Measurements from ENCODE around the gene C17orf58. TPM values are rescaled to one million over a fixed set of nuclear protein-coding genes. Genes with fewer than 3 reads are reported as not detected.
"Not testable (repeated sequence)": the region's sequence is repeated elsewhere in the genome, so short reads cannot be mapped to it uniquely, and the experiment has no call there.

The C17orf58 gene
- total RNA-seq: 1 to 10 TPM; 3.5 to 4.7 TPM

DNA sequence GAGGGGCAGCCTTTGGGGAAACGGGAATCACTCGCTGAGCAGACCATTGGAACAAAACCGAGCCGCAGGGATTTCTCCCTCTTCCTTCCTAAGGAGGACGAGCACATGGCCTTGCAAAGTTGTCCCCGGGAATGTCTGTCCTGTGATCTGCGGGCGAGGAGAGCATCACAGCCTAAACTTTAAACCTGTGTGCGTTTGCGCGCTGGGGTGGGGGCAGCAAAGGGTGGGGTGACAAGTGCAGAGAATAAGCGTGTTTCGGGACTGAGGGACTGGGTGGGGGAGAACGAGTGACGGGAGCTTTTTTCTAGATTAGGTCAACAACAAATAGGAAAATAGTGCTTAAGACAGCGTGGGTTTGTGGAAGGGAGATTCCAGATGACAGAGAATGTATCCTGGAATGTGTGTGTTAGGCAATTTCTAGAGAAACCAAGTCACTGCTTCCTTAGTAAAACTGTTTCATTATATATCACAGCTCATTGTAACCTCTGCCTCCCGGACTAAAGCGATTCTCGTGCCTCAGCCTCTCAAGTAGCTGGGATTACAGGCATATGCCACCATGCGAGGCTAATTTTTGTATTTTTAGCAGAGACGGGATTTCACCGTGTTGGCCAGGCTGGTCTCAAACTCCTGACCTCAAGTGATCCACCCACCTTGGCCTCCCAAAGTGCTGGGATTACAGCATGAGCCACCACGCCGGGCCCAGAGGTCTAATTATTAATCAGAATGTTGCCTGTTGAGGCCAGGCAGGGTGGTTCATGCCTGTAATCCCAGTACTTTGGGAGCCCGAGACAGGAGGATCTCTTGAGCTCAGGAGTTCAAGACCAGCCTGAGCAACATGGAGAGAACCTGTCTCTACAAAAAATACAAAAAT is at the start of gene C17orf58:
Gene C17orf58, minus strand, starts transcription at position 169 of the 871 bp plus-strand sequence. CDS start 271 bp downstream, outside the sequence.
- peaks cover 32% of the 10 kb centered on the region for H3K4me1 Mint-ChIP-seq
- H3K27ac Mint-ChIP-seq; DNase-seq; H3K9me3 Mint-ChIP-seq; POLR2A ChIA-PET; H3K36me3 Mint-ChIP-seq (ENCODE audit: low read depth): not testable (repeated sequence)
- CTCF ChIA-PET: interaction anchor here (0.6 kb wide), 1 partner anchor 489 kb away, joined by 4 read pairs; no protein-coding TSS in a partner anchor
- peaks cover 23% of the 10 kb centered on the region for H3K27me3 Mint-ChIP-seq
- peak within 1 kb of the TSS; percentile 72 for H3K4me3 Mint-ChIP-seq

DNA sequence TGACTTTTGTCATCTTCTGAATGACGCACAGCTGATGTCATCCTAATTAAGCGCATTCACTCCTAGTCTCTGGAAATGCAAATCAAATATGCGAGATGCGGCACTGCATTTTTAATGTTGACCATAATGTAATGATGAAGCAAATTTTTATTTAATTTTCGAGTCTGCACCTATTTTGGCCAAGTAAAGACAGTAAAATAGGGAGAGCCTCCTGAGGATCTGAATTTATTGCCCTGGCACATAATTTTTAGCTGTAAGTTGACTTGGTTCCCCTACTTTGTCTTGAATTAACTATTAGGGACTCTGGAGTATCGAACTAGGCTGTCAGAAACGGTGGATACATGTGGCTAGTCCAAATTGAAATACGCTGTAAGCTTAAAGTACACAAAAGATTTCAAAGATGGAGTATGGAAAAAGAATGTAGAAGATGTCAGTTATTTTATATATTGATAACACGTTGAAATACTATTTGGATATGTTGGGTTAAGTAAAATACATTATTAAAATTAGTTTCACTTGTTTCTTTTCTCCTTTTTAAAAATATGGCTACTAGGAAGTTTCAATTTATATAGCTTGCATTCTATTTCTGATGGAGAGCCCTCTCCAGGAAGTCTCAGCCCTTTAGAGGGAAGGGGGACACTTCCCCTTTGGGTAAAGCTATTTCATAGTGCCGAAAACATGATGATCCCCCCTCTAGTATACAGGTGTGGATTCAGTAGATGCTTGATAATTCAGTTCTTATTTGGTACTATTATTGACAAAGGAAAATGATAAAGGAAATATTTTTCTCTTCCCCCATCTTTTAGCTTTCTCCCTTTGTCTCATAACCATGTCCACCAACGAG is 40.3 kb upstream of the C17orf58 start:
- POLR2A ChIA-PET: no interaction called here
- CTCF ChIA-PET: interaction anchor here (0.9 to 2.4 kb wide), 5 partner anchors 12 to 69 kb away, joined by 3 to 8 read pairs (median 4); no protein-coding TSS in a partner anchor
- H3K27ac Mint-ChIP-seq: peak overlapping the region; percentile 97
- no peaks in the 10 kb centered on the region for H3K27me3 Mint-ChIP-seq
- H3K9me3 Mint-ChIP-seq: no peaks in the 10 kb centered on the region
- peaks cover 41% of the 10 kb centered on the region for H3K36me3 Mint-ChIP-seq (ENCODE audit: low read depth)
- peak overlapping the region; percentile 96 for H3K4me3 Mint-ChIP-seq
- H3K4me1 Mint-ChIP-seq: peaks cover 32% of the 10 kb centered on the region
- no peak for DNase-seq

DNA sequence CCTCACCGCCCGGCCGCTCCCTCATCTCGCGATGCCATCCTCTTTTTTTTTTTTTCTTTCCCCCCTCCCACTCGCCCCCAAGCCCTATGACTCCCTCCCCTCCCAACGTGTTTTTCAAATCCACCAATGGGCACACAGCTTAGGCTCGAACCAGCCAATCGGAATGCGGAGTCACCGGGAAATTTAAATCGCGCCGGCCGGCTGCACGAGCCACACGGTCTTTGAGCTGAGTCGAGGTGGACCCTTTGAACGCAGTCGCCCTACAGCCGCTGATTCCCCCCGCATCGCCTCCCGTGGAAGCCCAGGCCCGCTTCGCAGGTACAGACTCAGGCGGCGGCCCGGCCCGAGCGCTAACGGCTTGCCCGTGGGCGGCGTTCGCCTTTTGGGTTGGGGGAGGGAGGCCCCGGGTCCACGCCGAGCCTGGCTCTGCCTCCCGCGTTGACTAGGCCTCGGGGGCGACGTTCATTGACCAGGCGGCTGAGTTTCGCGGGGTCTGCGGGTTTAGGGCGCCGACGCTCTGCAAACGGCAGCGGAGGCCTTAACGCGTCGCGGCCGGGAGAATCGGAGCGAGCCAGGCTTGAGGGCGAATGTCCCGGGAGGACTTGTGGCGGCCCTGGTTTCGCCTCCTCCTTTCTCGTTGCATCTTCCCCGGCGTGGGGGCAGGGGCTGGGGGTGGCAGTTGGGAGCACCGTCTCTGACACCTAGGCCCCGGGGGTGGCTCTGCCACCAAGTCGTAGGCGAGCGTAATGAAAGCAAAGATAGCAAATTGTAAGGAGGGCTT is 39.4 kb upstream of the C17orf58 start, which contains the start of gene KPNA2:
Gene KPNA2, plus strand, starts transcription at position 213 of the 781 bp plus-strand sequence. CDS start 1,398 bp downstream, outside the sequence.
- no peaks in the 10 kb centered on the region for H3K27me3 Mint-ChIP-seq
- POLR2A ChIA-PET: interaction anchor here (0.6 to 1.0 kb wide), 2 partner anchors 16 to 545 kb away, joined by 3 read pairs; no protein-coding TSS in a partner anchor

DNA sequence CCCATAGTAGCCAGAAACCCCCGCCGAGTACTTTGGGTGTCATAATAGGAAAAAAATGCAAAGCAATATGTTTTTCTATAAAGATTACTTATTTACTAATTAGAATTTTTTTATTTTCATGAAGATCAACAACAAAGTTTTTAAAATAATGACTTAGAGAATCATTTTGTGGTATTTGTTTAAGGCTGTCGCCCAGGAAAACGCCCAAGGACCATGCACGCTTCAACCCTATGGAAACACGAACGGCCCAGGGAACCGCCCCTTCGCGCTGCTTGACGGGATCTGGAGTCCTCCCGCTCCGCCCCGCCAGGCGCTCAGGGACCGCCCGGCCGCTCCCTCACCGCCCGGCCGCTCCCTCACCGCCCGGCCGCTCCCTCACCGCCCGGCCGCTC is 38.9 kb upstream of the C17orf58 start:
- Mint-ChIP-seq H3K27ac (peak overlapping the region; percentile 97), H3K4me3 (peak overlapping the region; percentile 96), H3K4me1 (peaks cover 26% of the 10 kb centered on the region), H3K27me3 (no peaks in the 10 kb centered on the region), H3K9me3 (no peaks in the 10 kb centered on the region), H3K36me3 (ENCODE audit: low read depth) (peaks cover 33% of the 10 kb centered on the region)
- DNase-seq: peak; percentile 92
- ChIA-PET POLR2A (interaction anchor here (0.6 to 1.0 kb wide), 2 partner anchors 16 to 545 kb away, joined by 3 read pairs; no protein-coding TSS in a partner anchor), CTCF (interaction anchor here (0.6 to 2.4 kb wide), 2 partner anchors 15 to 395 kb away, joined by 4 to 8 read pairs; no protein-coding TSS in a partner anchor)

More for the DNA sequence above, 39.4 kb upstream of the C17orf58 start, which contains the start of gene KPNA2:
- DNase-seq: peak; percentile 96
- Mint-ChIP-seq H3K4me1 (peaks cover 28% of the 10 kb centered on the region), H3K27ac (peak within 1 kb of the TSS; percentile 97), H3K36me3 (ENCODE audit: low read depth) (peaks cover 36% of the 10 kb centered on the region), H3K4me3 (peak within 1 kb of the TSS; percentile 96), H3K9me3 (no peaks in the 10 kb centered on the region)
- CTCF ChIA-PET: interaction anchor here (0.6 to 2.4 kb wide), 2 partner anchors 16 to 395 kb away, joined by 4 to 8 read pairs; no protein-coding TSS in a partner anchor

DNA sequence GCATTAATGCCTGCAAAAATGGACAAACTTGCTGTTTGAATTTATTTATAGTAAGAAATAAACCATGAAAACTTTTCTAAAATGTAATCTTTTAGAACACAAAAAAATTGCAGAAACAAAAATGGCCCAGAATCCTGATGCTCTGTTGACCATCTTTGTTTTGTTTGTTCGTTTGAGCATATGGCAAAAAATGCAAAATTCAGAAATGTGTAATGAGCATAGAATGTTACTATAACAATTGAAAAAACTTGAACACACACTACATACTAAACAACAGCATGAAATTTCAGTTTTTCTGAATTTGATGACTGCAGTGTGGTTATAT is 38.1 kb upstream of the C17orf58 start:
- no peak overlapping the region for H3K27ac Mint-ChIP-seq
- H3K4me3 Mint-ChIP-seq: peak overlapping the region; percentile 22
- H3K36me3 Mint-ChIP-seq (ENCODE audit: low read depth): peaks cover 29% of the 10 kb centered on the region
- ChIA-PET POLR2A (no interaction called here), CTCF (interaction anchor here (0.7 kb wide), 1 partner anchor 432 kb away, joined by 3 read pairs; no protein-coding TSS in a partner anchor)
- no peaks in the 10 kb centered on the region for H3K27me3 Mint-ChIP-seq
- H3K4me1 Mint-ChIP-seq: peaks cover 26% of the 10 kb centered on the region
- H3K9me3 Mint-ChIP-seq: no peaks in the 10 kb centered on the region
- DNase-seq: no peak

DNA sequence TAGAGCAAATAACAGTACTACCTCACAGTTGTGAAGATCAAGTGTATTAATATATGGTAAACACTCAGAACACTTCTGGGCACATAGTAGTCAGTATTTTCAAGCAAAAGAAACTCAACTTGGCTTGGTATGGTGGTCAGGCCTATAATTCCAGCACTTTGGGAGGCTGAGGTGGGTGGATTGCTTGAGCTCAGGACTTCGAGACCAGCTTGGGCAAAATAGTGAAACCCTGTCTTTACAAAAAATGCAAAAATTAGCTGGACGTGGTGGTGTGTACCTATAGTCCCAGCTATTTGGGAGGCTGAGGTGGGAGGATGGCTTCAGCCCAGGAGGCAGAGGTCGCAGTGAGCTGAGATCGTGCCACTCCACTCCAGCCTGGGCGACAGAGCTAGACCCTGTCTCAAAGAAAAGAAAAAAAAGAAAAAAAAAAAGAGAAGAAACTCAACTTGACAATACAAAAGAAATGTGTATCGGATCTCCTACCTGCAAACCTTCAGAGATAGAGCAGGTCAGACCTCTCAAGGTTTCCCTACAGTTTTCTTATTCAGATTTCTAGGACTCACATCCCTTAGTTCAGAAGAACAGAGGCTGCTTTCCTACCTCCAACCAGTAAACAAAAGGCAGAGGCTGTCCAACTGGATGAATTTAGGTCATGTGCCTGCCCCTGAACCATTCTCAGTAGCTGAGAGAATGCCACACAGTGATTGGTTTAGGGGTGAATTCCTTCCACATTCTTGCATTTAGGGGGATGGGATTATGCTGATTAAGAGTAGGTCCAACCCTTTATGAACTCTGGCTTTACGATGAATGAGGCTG is 37.6 kb upstream of the C17orf58 start:
- Mint-ChIP-seq H3K4me1 (peaks cover 24% of the 10 kb centered on the region), H3K36me3 (ENCODE audit: low read depth) (peaks cover 26% of the 10 kb centered on the region), H3K27me3 (no peaks in the 10 kb centered on the region), H3K27ac (no peak overlapping the region), H3K4me3 (no peak overlapping the region), H3K9me3 (no peaks in the 10 kb centered on the region)
- no peak for DNase-seq
- ChIA-PET CTCF (interaction anchor here (0.7 to 0.9 kb wide), 3 partner anchors 11 to 433 kb away, joined by 3 read pairs; no protein-coding TSS in a partner anchor), POLR2A (no interaction called here)

DNA sequence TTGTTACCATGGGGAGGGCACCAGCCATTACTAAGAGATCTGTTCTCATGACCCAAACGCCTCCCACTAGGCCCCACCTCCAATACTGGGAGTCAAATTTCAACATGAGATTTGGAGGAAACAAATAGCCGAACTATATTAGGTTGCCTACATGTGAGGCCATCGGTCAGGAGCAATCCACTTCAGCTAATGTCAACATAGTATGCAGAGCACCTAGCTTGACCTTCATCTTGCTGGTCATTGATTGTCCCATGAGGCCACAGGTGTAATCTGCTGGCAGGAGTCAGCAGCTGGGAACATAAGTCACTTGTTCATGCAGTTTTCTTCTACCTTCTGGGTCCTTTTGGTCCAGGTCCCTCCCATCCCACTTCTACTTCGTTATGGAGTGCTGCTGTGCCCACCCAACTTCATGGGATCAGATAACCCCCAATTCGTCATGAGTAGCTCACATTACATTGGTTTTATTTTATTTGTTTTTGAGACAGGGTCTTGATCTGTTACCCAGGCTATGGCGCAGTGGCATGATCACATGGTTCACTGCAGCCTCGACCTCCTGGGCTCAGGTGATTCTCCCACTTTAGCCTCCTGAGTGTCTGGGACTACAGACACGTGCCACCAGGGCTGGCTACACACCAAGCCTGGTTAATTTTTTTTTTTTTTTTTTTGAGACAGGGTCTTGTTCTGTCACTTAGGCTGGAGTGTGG is 33.4 kb upstream of the C17orf58 start:
- POLR2A ChIA-PET: no interaction called here
- no peak for DNase-seq
- no peaks in the 10 kb centered on the region for H3K36me3 Mint-ChIP-seq (ENCODE audit: low read depth)
- H3K27ac Mint-ChIP-seq: no peak overlapping the region
- peaks cover 3% of the 10 kb centered on the region for H3K27me3 Mint-ChIP-seq
- no peak overlapping the region for H3K4me3 Mint-ChIP-seq
- CTCF ChIA-PET: interaction anchor here (0.7 to 1.3 kb wide), 3 partner anchors 10 to 332 kb away, joined by 3 to 6 read pairs (median 3); no protein-coding TSS in a partner anchor
- no peaks in the 10 kb centered on the region for H3K4me1 Mint-ChIP-seq
- no peaks in the 10 kb centered on the region for H3K9me3 Mint-ChIP-seq

DNA sequence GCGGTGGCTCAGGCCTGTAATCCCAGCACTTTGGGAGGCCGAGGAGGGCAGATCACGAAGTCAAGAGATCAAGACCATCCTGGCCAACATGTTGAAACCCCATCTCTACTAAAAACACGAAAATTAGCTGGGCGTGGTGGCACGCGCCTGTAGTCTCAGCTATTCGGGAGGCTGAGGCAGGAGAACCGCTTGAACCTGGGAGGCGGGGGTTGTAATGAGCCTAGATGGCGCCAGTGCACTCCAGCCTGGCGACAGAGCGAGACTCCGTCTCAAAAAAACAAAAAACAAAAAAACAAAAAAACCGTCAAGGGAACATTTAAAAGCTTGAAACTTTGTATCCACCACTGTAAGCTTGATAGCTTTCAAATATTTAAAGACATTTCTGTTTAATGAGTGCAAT is 26.3 kb upstream of the C17orf58 start:
- H3K27me3 Mint-ChIP-seq; POLR2A ChIA-PET; H3K4me3 Mint-ChIP-seq; H3K36me3 Mint-ChIP-seq (ENCODE audit: low read depth); DNase-seq; H3K27ac Mint-ChIP-seq; H3K9me3 Mint-ChIP-seq: not testable (repeated sequence)
- peaks cover 14% of the 10 kb centered on the region for H3K4me1 Mint-ChIP-seq
- CTCF ChIA-PET: interaction anchor here (1.0 to 1.6 kb wide), 2 partner anchors 11 to 14 kb away, joined by 3 to 4 read pairs; no protein-coding TSS in a partner anchor

DNA sequence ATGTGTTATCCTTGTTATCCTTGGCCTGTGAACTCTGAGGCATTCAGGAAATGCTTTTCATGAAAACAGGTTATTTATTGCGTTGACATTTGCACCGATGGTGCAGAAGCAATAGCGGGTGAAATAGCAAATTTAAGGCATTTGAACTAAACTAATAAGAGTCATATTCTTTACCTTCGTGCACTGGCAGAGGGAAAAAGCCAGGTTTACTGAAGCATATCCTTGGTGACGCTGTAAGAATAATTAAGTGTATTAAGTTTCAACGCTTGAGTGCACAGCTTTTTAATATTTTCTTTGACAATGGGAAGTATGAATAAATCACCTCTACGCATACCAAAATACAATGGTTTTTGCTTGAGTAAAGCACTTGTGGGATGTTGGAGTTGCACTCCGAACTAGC is 25.7 kb upstream of the C17orf58 start:
- Mint-ChIP-seq H3K4me1 (peaks cover 14% of the 10 kb centered on the region), H3K27me3 (peaks cover 3% of the 10 kb centered on the region), H3K27ac (no peak overlapping the region), H3K9me3 (peaks cover 2% of the 10 kb centered on the region), H3K36me3 (ENCODE audit: low read depth) (peaks cover 2% of the 10 kb centered on the region), H3K4me3 (no peak overlapping the region)
- CTCF ChIA-PET: interaction anchor here (1.6 kb wide), 1 partner anchor 15 kb away, joined by 4 read pairs; no protein-coding TSS in a partner anchor
- DNase-seq: no peak
- POLR2A ChIA-PET: no interaction called here

DNA sequence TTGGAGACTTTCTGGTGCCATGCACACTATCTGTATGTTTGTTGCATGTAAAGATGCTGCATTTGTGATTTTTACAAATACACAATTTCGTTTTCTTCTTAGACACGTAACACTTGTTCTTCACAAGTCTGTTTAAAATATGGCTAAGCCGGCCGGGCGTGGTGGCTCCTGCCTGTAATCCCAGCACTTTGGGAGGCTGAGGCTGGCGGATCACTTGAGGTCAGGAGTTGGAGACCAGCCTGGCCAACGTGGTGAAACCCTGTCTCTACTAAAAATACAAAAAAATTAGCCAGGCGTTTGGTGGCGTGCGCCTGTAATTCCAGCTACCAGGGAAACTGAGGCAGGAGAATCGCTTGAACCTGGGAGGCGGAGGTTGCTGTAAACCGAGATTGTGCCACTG is 24.5 kb upstream of the C17orf58 start:
- H3K36me3 Mint-ChIP-seq (ENCODE audit: low read depth); H3K27me3 Mint-ChIP-seq; DNase-seq; H3K9me3 Mint-ChIP-seq; POLR2A ChIA-PET: not testable (repeated sequence)
- CTCF ChIA-PET: interaction anchor here (0.6 to 1.8 kb wide), 3 partner anchors 12 to 26 kb away, joined by 3 to 18 read pairs (median 3); no protein-coding TSS in a partner anchor
- H3K4me1 Mint-ChIP-seq: peaks cover 14% of the 10 kb centered on the region
- peak overlapping the region; percentile 94 for H3K27ac Mint-ChIP-seq
- peak overlapping the region; percentile 81 for H3K4me3 Mint-ChIP-seq

DNA sequence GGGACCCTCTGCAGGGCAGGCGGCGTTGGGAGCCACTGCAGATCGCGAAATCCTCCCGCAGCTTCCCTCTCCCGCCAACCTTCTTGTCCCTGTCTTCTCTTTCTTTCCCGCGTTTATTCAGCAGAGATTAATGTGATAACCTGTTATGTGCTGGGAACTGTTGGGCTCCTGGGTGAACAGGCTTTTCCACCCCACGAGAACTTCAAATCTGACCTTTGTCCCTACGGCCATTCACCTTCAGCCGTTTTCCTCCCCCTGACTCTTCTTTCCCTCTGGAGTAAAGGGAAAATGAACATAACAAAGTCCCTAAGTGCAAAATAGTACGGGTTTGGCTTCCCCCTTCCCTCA is 24.1 kb upstream of the C17orf58 start:
- no peak for DNase-seq
- Mint-ChIP-seq H3K4me3 (peak overlapping the region; percentile 81), H3K27me3 (peaks cover 4% of the 10 kb centered on the region), H3K4me1 (peaks cover 14% of the 10 kb centered on the region), H3K27ac (peak overlapping the region; percentile 94), H3K9me3 (peaks cover 2% of the 10 kb centered on the region), H3K36me3 (ENCODE audit: low read depth) (peaks cover 2% of the 10 kb centered on the region)
- POLR2A ChIA-PET: interaction anchor here (0.7 kb wide), 1 partner anchor 8 kb away, joined by 3 read pairs; no protein-coding TSS in a partner anchor
- CTCF ChIA-PET: interaction anchor here (0.5 to 1.8 kb wide), 7 partner anchors 9 to 408 kb away, joined by 3 to 18 read pairs (median 3); partner anchors contain the start of gene KPNA2
